ENCODE measurements around the gene GPHN. TPM values are rescaled to one million over a fixed set of nuclear protein-coding genes. Genes with fewer than 3 reads are reported as not detected.

Gene GPHN
- polyA plus RNA-seq, 1 of the 3 experiments (the other 2 are of a cell fraction), result 6.9 TPM

GRCh38 chr14:66900719-66901118 lies 392.8 kb downstream of the GPHN start (continued):
- TF ChIP-seq USF1 (IDR thresholded peaks at IDR 0.05; ENCODE audit: borderline replicate concordance, low read depth) (no peak), GABPA (IDR thresholded peaks at IDR 0.05; ENCODE audit: low read depth) (no peak), TAF1 (IDR thresholded peaks at IDR 0.05; ENCODE audit: borderline replicate concordance, low read depth, low read length) (no peak), YY1 (IDR thresholded peaks at IDR 0.05; ENCODE audit: low read depth) (no peak), FOSL2 (IDR thresholded peaks at IDR 0.05; ENCODE audit: borderline replicate concordance, low read depth) (no peak), RAD21 (IDR thresholded peaks at IDR 0.05; ENCODE audit: low read length) (no peak), SIN3A (IDR thresholded peaks at IDR 0.05; ENCODE audit: borderline replicate concordance, low read depth, low read length) (no peak)

GRCh38 chr14:66910311-66910840 lies 402.4 kb downstream of the GPHN start:
- H3K9me3 ChIP-seq, result no peaks in the 10 kb centered on the region
- H3K4me2 ChIP-seq, result no peak overlapping the region
- POLR2A ChIA-PET, result no interaction called here
- H3K9me2 ChIP-seq, result no peaks in the 10 kb centered on the region; the same call in 1 of the 2 replicates
- CTCF ChIA-PET, result no interaction called here
- H3K36me3 ChIP-seq (replicated peaks in 1 of 2; ENCODE audit: control insufficient read depth in 1 of 2, insufficient read depth in 2 of 2, low read length in 1 of 2), result no peaks in the 10 kb centered on the region
- 98% methylated on average over 1 of the region's 1 CpG for WGBS (ENCODE audit: low lambda C conversion rate)
- H3K9ac ChIP-seq, result no peak overlapping the region
- no peak overlapping the region for H3K4me3 ChIP-seq (ENCODE audit: low read depth in 2 of 2, low read length in 1 of 2)
- no peak overlapping the region for H2AFZ ChIP-seq (ENCODE audit: low read depth)
- no peaks in the 10 kb centered on the region for H3K79me2 ChIP-seq (ENCODE audit: insufficient read depth)
- no peak for DNase-seq
- no peaks in the 10 kb centered on the region; a peak in 1 of 4 replicates for H3K4me1 ChIP-seq (ENCODE audit: control insufficient read depth in 1 of 2, insufficient read depth in 2 of 2, low read depth in 1 of 2, low read length in 1 of 2)
- no peak for TF ChIP-seq NRF1 (IDR thresholded peaks at IDR 0.05; ENCODE audit: low read depth, low read length)
- no peak for TF ChIP-seq FOXM1 (IDR thresholded peaks at IDR 0.05; ENCODE audit: low read depth)
- TF ChIP-seq ZBTB33 (IDR thresholded peaks at IDR 0.05; ENCODE audit: borderline replicate concordance, low read depth), result no peak
- no peak for TF ChIP-seq GABPA (IDR thresholded peaks at IDR 0.05; ENCODE audit: low read depth)
- TF ChIP-seq POLR2AphosphoS5 (IDR thresholded peaks at IDR 0.05; ENCODE audit: low read depth, low read length), result no peak
- TF ChIP-seq SIN3A (IDR thresholded peaks at IDR 0.05; ENCODE audit: borderline replicate concordance, low read depth, low read length), result no peak
- TF ChIP-seq SMC3 (IDR thresholded peaks at IDR 0.05; ENCODE audit: low read depth, low read length), result no peak
- TF ChIP-seq FOSL2 (IDR thresholded peaks at IDR 0.05; ENCODE audit: borderline replicate concordance, low read depth), result no peak
- TF ChIP-seq TAF1 (IDR thresholded peaks at IDR 0.05; ENCODE audit: borderline replicate concordance, low read depth, low read length), result no peak
- TF ChIP-seq NFIC (IDR thresholded peaks at IDR 0.05; ENCODE audit: borderline replicate concordance), result no peak
- TF ChIP-seq MEF2A (IDR thresholded peaks at IDR 0.05; ENCODE audit: borderline replicate concordance, low read depth), result no peak
- TF ChIP-seq RAD21 (IDR thresholded peaks at IDR 0.05; ENCODE audit: low read length), result no peak
- TF ChIP-seq USF1 (IDR thresholded peaks at IDR 0.05; ENCODE audit: borderline replicate concordance, low read depth), result no peak
- TF ChIP-seq ELF1 (IDR thresholded peaks at IDR 0.05), result no peak
- no peak for TF ChIP-seq GATA2 (CRISPR knock-in tag; IDR thresholded peaks at IDR 0.05)
- no peak for TF ChIP-seq CHD2 (IDR thresholded peaks at IDR 0.05; ENCODE audit: low read length, partially characterized antibody)
- no peak for TF ChIP-seq PBX3 (IDR thresholded peaks at IDR 0.05)
- no peak for TF ChIP-seq MAX (IDR thresholded peaks at IDR 0.05; ENCODE audit: low read depth)
- no peak for TF ChIP-seq REST (IDR thresholded peaks at IDR 0.05; ENCODE audit: low read depth, low read length)
- no peak overlapping the region for H3K27ac ChIP-seq (ENCODE audit: low read depth in 2 of 2, low read length in 1 of 2)
- H3K27me3 ChIP-seq (ENCODE audit: insufficient read depth), result no peaks in the 10 kb centered on the region
- H3F3A ChIP-seq (replicated peaks; ENCODE audit: insufficient read depth), result no peaks in the 10 kb centered on the region
- no peaks in the 10 kb centered on the region for H4K20me1 ChIP-seq (ENCODE audit: insufficient read depth)

All from SK-N-SH (cell line).